Panc1 (cell line): ENCODE results near the gene MFGE8. TPM values are rescaled to one million over a fixed set of nuclear protein-coding genes. Genes with fewer than 3 reads are reported as not detected.

Experiments
- ATAC-seq: fragments of 200-7000 bp; cut with Tn5 transposase; 2 replicates; pipeline ENCODE4 v1.9.1; 2020; ENCODE audit warnings: mild to moderate bottlenecking, moderate library complexity
- BruUV-seq: library from RNA; stranded (reverse); fragments of 400-500 nt; replicated peaks from 2 replicates; lab custom pipeline; 2021; lab: Mats Ljungman, UMichigan
- CTCF ChIA-PET: fragments of 300-600 bp; sonication (Branson Sonifier 250); formaldehyde crosslinking; loops from one replicate; lab custom pipeline; 2022; ENCODE audit warnings: antibody characterized with exemption; lab: Charles Lee
- POLR2A ChIA-PET: fragments of 300-600 bp; sonication (Branson Sonifier 250); formaldehyde crosslinking; loops from one replicate; lab custom pipeline; 2022; ENCODE audit warnings: antibody characterized with exemption; lab: Charles Lee
- DNase-seq: peaks from one replicate; pipeline ENCODE4 v3.0.0-alpha.2; 2010; ENCODE audit warnings: low read depth, low spot score
- H3K27ac ChIP-seq: 2 replicates; pipeline ENCODE4 v1.5.1; 2011; ENCODE audit warnings: mild to moderate bottlenecking, low read length, inconsistent platforms
- H3K27me3 ChIP-seq: fragments of 200-500 bp; sonication (Bioruptor generic); 2 replicates; pipeline ENCODE4 v1.6.0; 2014; ENCODE audit warnings: low read length, inconsistent platforms; ENCODE audit not compliant: control insufficient read depth, insufficient read depth
- H3K36me3 ChIP-seq: fragments of 200-500 bp; sonication (Bioruptor generic); 2 replicates; pipeline ENCODE4 v1.5.1; 2014; ENCODE audit warnings: inconsistent platforms, mild to moderate bottlenecking, low read length, moderate library complexity; ENCODE audit not compliant: control insufficient read depth, insufficient read depth
- H3K4me1 ChIP-seq: 2 replicates; pipeline ENCODE4 v1.5.1; 2011; ENCODE audit warnings: inconsistent platforms, mild to moderate bottlenecking, low read length, moderate library complexity; ENCODE audit not compliant: control insufficient read depth, insufficient read depth
- H3K4me3 ChIP-seq, 2 experiments: 2 replicates each; pipeline ENCODE4 v1.5.1; 2011 to 2012; ENCODE audit warnings: low read depth in 2 of 2, low read length in 2 of 2, mild to moderate bottlenecking in 2 of 2, inconsistent platforms in 1 of 2, moderate library complexity in 1 of 2
- H3K9me3 ChIP-seq: fragments of 200-500 bp; sonication (Bioruptor generic); 2 replicates; pipeline ENCODE4 v1.5.1; 2014; ENCODE audit warnings: low read depth, mild to moderate bottlenecking, inconsistent platforms, low read length, moderate library complexity; ENCODE audit not compliant: control insufficient read depth, insufficient read depth
- POLR2AphosphoS5 ChIP-seq: IDR thresholded peaks from 2 replicates; pipeline ENCODE4 v1.6.1; 2012; ENCODE audit warnings: mild to moderate bottlenecking, low read depth, low read length, moderate library complexity
- SIN3A ChIP-seq: IDR thresholded peaks from 2 replicates; pipeline ENCODE4 v1.6.1; 2012; ENCODE audit warnings: low read depth, mild to moderate bottlenecking, low read length, moderate library complexity, borderline replicate concordance; ENCODE audit not compliant: insufficient read depth
- TCF7L2 ChIP-seq: IDR thresholded peaks from 2 replicates; pipeline ENCODE4 v1.6.1; 2011; ENCODE audit warnings: mild to moderate bottlenecking, low read depth, low read length, inconsistent platforms
- in situ Hi-C: cut with HindIII; loops from 2 replicates; pipeline ENCODE4 v1.10.0; 2016; ENCODE audit warnings: low sequenced_read_pairs, low pct_unique_long_range_greater_than_20kb
- intact Hi-C: fragments of 100-400 bp; cut with micrococcal nuclease; formaldehyde crosslinking; loops from one replicate; pipeline ENCODE4 v1.10.0; 2022; ENCODE audit not compliant: unreplicated experiment
- total RNA-seq: library from RNA; stranded (reverse); gene quantifications from one replicate; pipeline ENCODE4 v1.2.1, GENCODE V29; 2021; ENCODE audit not compliant: unreplicated experiment
- TF ChIP-seq, protein P1 (sequence below): fragments of 450-650 bp; IDR thresholded peaks from 2 replicates; pipeline ENCODE4 v1.5.1; 2017; ENCODE audit warnings: mild to moderate bottlenecking
- TF ChIP-seq, protein P2 (sequence below), 2 experiments: IDR thresholded peaks; 2 replicates each; pipeline ENCODE4 v1.6.1; 2011 to 2012; ENCODE audit warnings: low read depth in 2 of 2, control low read depth in 1 of 2, low read length in 1 of 2, mild to moderate bottlenecking in 1 of 2, moderate library complexity in 1 of 2; ENCODE audit not compliant: insufficient read depth in 1 of 2

The MFGE8 gene
- total RNA-seq, 1 experiment from 2014 or later = 1,799 TPM

DNA sequence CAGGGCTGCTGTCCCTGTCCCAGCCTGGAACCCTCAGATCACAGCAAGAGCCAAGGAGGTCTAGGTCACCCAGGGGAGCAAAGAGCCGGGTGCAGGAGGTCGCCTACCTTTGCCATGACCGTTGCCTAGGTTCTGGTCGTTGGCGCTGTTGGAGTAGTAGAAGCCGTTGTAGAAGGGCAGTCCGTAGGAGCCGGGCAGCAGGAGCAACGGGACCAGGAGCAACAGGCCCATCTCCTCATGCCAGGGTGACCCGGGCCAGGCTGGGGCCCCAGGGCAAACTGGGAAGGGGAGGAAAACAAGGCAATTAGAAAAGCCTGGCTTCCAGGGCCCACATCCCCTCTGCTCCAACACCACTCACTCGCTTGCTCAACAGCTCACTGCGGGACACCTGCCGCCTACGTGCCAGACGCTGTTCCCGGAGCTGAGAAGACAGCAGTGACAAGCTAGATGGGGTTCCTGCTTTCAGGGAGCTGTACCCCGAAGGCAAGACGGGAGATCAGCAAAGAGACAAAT is 26.1 kb downstream of the MFGE8 start:
- intact Hi-C loops (no loop called here), in situ Hi-C loops (no loop called here)
- TF ChIP-seq SIN3A (no peak), TCF7L2 (no peak), POLR2AphosphoS5 (no peak)
- TF ChIP-seq, protein P1, sequence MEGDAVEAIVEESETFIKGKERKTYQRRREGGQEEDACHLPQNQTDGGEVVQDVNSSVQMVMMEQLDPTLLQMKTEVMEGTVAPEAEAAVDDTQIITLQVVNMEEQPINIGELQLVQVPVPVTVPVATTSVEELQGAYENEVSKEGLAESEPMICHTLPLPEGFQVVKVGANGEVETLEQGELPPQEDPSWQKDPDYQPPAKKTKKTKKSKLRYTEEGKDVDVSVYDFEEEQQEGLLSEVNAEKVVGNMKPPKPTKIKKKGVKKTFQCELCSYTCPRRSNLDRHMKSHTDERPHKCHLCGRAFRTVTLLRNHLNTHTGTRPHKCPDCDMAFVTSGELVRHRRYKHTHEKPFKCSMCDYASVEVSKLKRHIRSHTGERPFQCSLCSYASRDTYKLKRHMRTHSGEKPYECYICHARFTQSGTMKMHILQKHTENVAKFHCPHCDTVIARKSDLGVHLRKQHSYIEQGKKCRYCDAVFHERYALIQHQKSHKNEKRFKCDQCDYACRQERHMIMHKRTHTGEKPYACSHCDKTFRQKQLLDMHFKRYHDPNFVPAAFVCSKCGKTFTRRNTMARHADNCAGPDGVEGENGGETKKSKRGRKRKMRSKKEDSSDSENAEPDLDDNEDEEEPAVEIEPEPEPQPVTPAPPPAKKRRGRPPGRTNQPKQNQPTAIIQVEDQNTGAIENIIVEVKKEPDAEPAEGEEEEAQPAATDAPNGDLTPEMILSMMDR = no peak
- TF ChIP-seq, protein P2, sequence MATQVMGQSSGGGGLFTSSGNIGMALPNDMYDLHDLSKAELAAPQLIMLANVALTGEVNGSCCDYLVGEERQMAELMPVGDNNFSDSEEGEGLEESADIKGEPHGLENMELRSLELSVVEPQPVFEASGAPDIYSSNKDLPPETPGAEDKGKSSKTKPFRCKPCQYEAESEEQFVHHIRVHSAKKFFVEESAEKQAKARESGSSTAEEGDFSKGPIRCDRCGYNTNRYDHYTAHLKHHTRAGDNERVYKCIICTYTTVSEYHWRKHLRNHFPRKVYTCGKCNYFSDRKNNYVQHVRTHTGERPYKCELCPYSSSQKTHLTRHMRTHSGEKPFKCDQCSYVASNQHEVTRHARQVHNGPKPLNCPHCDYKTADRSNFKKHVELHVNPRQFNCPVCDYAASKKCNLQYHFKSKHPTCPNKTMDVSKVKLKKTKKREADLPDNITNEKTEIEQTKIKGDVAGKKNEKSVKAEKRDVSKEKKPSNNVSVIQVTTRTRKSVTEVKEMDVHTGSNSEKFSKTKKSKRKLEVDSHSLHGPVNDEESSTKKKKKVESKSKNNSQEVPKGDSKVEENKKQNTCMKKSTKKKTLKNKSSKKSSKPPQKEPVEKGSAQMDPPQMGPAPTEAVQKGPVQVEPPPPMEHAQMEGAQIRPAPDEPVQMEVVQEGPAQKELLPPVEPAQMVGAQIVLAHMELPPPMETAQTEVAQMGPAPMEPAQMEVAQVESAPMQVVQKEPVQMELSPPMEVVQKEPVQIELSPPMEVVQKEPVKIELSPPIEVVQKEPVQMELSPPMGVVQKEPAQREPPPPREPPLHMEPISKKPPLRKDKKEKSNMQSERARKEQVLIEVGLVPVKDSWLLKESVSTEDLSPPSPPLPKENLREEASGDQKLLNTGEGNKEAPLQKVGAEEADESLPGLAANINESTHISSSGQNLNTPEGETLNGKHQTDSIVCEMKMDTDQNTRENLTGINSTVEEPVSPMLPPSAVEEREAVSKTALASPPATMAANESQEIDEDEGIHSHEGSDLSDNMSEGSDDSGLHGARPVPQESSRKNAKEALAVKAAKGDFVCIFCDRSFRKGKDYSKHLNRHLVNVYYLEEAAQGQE (IDR thresholded peaks at IDR 0.05; ENCODE audit: insufficient read depth in 1 of 2, low read depth in 2 of 2, low read length in 1 of 2) = no peak
- Histone ChIP-seq H3K27me3 (no peaks in the 10 kb centered on the region), H3K36me3 (no peaks in the 10 kb centered on the region), H3K27ac (no peak overlapping the region), H3K9me3 (no peaks in the 10 kb centered on the region), H3K4me1 (peaks cover 6% of the 10 kb centered on the region; the same call in 1 of the 2 replicates), H3K4me3 (no peak overlapping the region)
- no TSS peak for BruUV-seq
- CTCF ChIA-PET = no interaction called here
- ATAC-seq (no peak), DNase-seq (no peak)
- POLR2A ChIA-PET = no interaction called here

DNA sequence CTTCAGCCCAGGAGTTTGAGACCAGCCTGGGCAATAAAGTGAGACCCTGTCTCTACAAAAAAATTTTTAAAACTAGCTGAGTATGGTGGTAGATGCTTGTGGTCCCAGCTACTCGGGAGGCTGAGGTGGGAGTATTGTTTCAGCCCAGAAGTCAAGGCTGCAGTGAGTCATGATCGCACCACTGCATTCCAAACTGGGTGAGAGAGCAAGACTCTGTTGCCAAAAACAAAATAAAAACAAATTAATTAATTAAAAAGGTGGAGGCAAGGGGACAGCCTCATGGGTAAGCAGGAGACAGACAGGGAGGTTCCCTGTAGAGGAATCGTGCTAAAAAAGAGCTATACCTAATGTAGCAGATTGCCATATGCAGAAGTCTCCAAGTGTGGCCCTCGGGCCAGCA is 30.4 kb downstream of the MFGE8 start:
- Histone ChIP-seq H3K27me3 (no peaks in the 10 kb centered on the region), H3K27ac (no peak overlapping the region), H3K4me3 (no peak overlapping the region), H3K4me1 (no peaks in the 10 kb centered on the region), H3K9me3 (no peaks in the 10 kb centered on the region), H3K36me3 (peaks cover 4% of the 10 kb centered on the region)
- ChIA-PET POLR2A (no interaction called here), CTCF (no interaction called here)
- intact Hi-C loops (no loop called here), in situ Hi-C loops (no loop called here)
- DNase-seq (no peak), ATAC-seq (no peak)
- no TSS peak for BruUV-seq
- TF ChIP-seq, protein P2 (IDR thresholded peaks at IDR 0.05; ENCODE audit: insufficient read depth in 1 of 2, low read depth in 2 of 2, low read length in 1 of 2) = no peak
- no peak for TF ChIP-seq TCF7L2
- TF ChIP-seq POLR2AphosphoS5 = no peak
- no peak for TF ChIP-seq SIN3A
- TF ChIP-seq, protein P1 = no peak
